ENCODE measurements around the gene ARID3B. TPM values are rescaled to one million over a fixed set of nuclear protein-coding genes. Genes with fewer than 3 reads are reported as not detected.
A peak's percentile ranks its signal among the peaks of the same experiment; 100 is the strongest.

Gene ARID3B
- total and polyA plus RNA-seq, 5 donors from 2014 or later = 9.7 to 63.5 (median 11.1) TPM

DNA sequence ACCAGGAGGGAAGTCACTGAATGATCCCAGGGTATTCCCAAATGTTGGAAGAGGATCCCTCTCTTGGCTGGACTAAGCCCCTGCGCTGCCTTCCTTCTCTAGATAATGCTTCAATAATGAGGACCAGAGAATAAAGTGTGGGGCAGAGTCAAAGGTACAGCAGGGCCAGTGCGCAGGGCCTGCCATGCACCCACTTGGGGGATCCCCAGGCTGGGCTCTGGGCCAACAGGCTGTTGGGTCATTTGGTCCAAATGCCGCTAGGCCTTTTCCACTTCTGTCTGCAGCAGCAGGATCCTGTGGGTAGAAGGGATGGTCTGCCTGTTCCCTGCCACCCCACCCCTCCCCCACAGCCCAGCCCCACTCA lies 68.9 kb downstream of the ARID3B start:
- Histone ChIP-seq H3K4me1 (ENCODE audit: control insufficient read depth, insufficient read depth, low read length, poor library complexity, severe bottlenecking) (peaks cover 1% of the 10 kb centered on the region), H3K27me3 (ENCODE audit: control insufficient read depth, insufficient read depth, low read length) (no peaks in the 10 kb centered on the region), H3K36me3 (ENCODE audit: control insufficient read depth, insufficient read depth, low read length) (no peaks in the 10 kb centered on the region), H3K27ac (ENCODE audit: insufficient read depth, low read length, poor library complexity, severe bottlenecking) (no peak overlapping the region), H3K4me3 (ENCODE audit: low read depth, low read length) (no peak overlapping the region), H3K9me3 (ENCODE audit: control insufficient read depth in 2 of 2, low read length in 2 of 2) (no peaks in the 10 kb centered on the region)
- no peak overlapping the region for H3K27ac Mint-ChIP-seq
- H3K4me3 Mint-ChIP-seq = no peak overlapping the region
- peaks cover 0 to 7% (median 5%) of the 10 kb centered on the region in 4 donors for H3K4me1 Mint-ChIP-seq
- no peaks in the 10 kb centered on the region for H3K36me3 Mint-ChIP-seq
- ATAC-seq (ENCODE audit: low read depth in 2 of 2) (no peak), DNase-seq (no peak)
- H3K27me3 Mint-ChIP-seq = no peaks in the 10 kb centered on the region
- H3K9me3 Mint-ChIP-seq = no peaks in the 10 kb centered on the region

DNA sequence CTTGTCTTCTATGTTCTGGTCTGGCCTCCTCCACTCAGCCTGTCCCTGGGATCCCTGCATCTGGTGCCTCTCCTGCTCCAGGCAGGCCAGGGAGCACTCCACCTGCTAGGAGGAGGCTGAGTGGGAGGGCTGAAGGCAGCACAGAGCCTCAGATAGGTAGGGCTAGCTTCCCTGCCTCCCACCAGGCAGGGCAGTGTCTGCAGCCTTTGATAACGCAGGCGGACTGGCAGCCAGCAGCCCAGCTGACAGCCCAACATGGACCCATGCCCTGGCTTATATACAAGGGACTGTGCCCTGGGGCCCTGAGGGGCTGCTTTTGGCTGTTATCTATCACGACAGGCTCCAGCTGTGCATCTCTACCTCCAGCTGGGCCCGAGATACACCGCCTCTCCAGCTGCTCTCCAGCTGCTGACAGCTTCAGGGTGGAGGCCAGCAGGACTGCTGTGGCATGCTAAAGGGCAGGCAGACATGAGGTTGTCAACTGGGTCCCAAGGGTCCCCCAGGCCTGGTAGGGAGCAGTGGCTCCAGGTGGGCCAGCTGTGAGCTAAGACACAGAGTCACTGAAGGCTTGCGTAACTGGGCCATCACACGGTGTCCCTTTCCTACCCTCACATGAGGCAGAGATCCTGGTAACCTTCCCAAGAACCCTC lies 69.4 kb downstream of the ARID3B start:
- no peak for ATAC-seq (ENCODE audit: low read depth in 2 of 2)

DNA sequence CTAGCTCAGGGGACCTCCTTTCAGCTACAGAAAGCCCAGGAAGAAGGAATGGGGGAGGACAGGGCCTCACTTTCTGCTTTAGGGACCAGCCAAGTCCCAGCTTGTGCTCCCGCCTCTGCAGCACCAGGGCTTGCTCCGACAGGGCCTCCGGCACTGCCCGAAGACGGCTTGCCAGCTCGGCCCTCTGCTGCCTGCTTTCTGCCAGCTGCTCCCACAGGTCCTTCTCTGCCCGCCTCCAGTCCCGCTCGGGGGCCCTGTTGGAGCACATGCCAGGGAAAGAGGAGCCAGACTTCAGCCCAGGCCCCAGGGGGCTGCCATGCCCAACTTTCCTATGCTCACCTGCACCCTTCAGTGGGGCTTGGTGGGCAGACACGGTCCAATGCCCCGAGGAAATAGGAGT lies 70.3 kb downstream of the ARID3B start:
- H3K27me3 Mint-ChIP-seq = no peaks in the 10 kb centered on the region
- DNase-seq (no peak), ATAC-seq (ENCODE audit: low read depth in 2 of 2) (no peak)
- Histone ChIP-seq H3K9me3 (ENCODE audit: control insufficient read depth in 2 of 2, low read length in 2 of 2) (no peaks in the 10 kb centered on the region), H3K4me3 (ENCODE audit: low read depth, low read length) (no peak overlapping the region), H3K27me3 (ENCODE audit: control insufficient read depth, insufficient read depth, low read length) (no peaks in the 10 kb centered on the region), H3K27ac (ENCODE audit: insufficient read depth, low read length, poor library complexity, severe bottlenecking) (no peak overlapping the region), H3K36me3 (ENCODE audit: control insufficient read depth, insufficient read depth, low read length) (no peaks in the 10 kb centered on the region), H3K4me1 (ENCODE audit: control insufficient read depth, insufficient read depth, low read length, poor library complexity, severe bottlenecking) (peaks cover 10% of the 10 kb centered on the region)
- no peaks in the 10 kb centered on the region for H3K9me3 Mint-ChIP-seq
- no peaks in the 10 kb centered on the region for H3K36me3 Mint-ChIP-seq
- peaks cover 0 to 7% (median 4%) of the 10 kb centered on the region in 4 donors for H3K4me1 Mint-ChIP-seq
- no peak overlapping the region for H3K27ac Mint-ChIP-seq
- H3K4me3 Mint-ChIP-seq = peak overlapping the region in 1 of 4 donors; percentile 27

More for the DNA sequence above, 69.4 kb downstream of the ARID3B start:
- Histone ChIP-seq H3K36me3 (ENCODE audit: control insufficient read depth, insufficient read depth, low read length) (no peaks in the 10 kb centered on the region), H3K4me1 (ENCODE audit: control insufficient read depth, insufficient read depth, low read length, poor library complexity, severe bottlenecking) (peaks cover 6% of the 10 kb centered on the region), H3K4me3 (ENCODE audit: low read depth, low read length) (no peak overlapping the region), H3K9me3 (ENCODE audit: control insufficient read depth in 2 of 2, low read length in 2 of 2) (no peaks in the 10 kb centered on the region), H3K27ac (ENCODE audit: insufficient read depth, low read length, poor library complexity, severe bottlenecking) (no peak overlapping the region), H3K27me3 (ENCODE audit: control insufficient read depth, insufficient read depth, low read length) (no peaks in the 10 kb centered on the region)
- H3K27me3 Mint-ChIP-seq = no peaks in the 10 kb centered on the region
- H3K4me1 Mint-ChIP-seq = peaks cover 0 to 7% (median 4%) of the 10 kb centered on the region in 4 donors
- no peaks in the 10 kb centered on the region for H3K36me3 Mint-ChIP-seq
- H3K27ac Mint-ChIP-seq = no peak overlapping the region
- DNase-seq = no peak
- no peaks in the 10 kb centered on the region for H3K9me3 Mint-ChIP-seq
- H3K4me3 Mint-ChIP-seq = no peak overlapping the region

DNA sequence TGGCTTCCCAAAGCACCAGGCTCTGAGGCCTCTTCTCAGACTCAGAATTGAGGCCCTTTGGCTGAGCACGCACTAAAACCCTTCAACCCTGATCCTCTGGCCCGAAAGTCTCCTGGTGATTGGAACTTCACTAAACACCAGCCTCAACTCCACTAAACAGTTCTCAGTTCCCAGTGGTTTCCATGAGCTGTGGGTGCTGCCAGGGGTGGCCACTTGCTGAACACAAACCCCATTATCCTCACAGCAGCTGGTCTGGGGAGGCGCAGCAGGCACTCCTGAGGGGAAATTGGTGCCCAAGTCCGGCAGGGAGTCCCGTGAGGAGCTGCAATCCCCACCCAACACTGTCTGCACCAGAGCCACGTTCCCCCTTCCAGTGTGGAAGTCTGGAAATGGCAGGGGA lies 70.8 kb downstream of the ARID3B start:
- H3K9me3 Mint-ChIP-seq = no peaks in the 10 kb centered on the region
- Histone ChIP-seq H3K4me1 (ENCODE audit: control insufficient read depth, insufficient read depth, low read length, poor library complexity, severe bottlenecking) (peaks cover 15% of the 10 kb centered on the region), H3K27ac (ENCODE audit: insufficient read depth, low read length, poor library complexity, severe bottlenecking) (no peak overlapping the region), H3K36me3 (ENCODE audit: control insufficient read depth, insufficient read depth, low read length) (no peaks in the 10 kb centered on the region), H3K4me3 (ENCODE audit: low read depth, low read length) (no peak overlapping the region), H3K9me3 (ENCODE audit: control insufficient read depth in 2 of 2, low read length in 2 of 2) (no peaks in the 10 kb centered on the region), H3K27me3 (ENCODE audit: control insufficient read depth, insufficient read depth, low read length) (no peaks in the 10 kb centered on the region)
- no peak for DNase-seq
- no peak for ATAC-seq (ENCODE audit: low read depth in 2 of 2)
- peaks cover 0 to 12% (median 9%) of the 10 kb centered on the region in 4 donors for H3K4me1 Mint-ChIP-seq
- no peak overlapping the region for H3K4me3 Mint-ChIP-seq
- no peak overlapping the region for H3K27ac Mint-ChIP-seq
- no peaks in the 10 kb centered on the region for H3K36me3 Mint-ChIP-seq
- no peaks in the 10 kb centered on the region for H3K27me3 Mint-ChIP-seq

DNA sequence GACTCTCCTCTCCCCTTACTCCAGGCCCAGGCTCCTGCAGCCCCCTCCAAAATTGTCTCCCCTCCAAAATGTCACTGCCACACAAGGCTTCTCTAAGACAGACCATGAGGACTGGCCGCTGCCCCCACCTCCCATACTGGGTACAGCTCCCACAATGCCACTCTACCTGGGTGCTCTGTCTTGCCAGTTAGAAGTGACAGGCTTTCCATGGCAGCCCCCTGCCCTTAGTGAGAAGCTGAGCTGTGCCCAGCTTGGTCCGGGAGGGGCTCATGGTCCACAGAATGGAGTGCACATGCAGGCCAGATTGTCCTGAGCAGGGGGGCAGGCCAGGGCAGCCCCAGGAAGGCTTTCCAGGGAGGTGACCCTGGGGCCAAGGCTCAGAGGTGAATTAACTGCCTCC lies 71.7 kb downstream of the ARID3B start:
- peaks cover 24% of the 10 kb centered on the region for H3K4me1 ChIP-seq (ENCODE audit: control insufficient read depth, insufficient read depth, low read length, poor library complexity, severe bottlenecking)

DNA sequence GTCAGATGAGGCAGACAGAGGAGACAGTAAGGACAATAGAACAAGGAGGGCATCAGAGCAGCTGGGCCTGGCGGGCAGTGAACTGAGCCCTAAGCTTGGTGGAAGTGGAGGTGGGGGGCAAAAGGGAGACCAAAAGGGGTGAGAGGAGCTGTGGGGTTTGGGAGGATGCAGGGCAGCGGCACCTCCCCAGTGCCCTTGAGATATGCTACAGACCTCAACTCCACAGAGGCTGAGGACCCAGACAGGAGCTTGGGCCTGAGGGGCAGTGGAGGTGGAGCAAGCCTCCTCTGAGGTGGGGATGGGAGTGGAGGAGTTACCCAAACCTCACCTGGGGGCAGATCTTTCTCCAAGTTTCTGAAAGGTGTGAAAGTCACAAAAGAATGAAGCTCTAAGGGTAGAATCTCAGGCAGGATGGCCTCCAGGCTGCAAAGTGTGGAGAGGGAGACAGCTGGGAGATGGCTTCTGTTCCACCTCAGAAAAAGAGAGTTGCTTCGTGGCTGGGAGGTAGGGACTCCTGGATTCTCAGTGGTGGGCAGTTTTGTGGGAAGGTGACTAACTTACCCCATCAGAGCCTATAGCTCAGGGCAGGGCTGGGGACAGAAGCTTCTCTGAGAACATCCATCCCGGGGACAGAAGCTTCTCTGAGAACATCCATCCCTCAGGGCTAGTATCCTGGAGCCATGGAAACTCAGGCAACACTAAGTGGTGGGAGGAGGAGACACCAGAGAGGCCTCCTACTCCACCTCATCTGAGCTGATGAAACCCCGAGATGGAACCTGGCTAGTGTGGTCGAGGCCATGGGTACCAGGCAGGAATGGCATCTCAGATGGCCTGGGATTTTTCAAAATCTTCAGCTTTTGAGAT lies 72.3 kb downstream of the ARID3B start:
- Histone ChIP-seq H3K9me3 (ENCODE audit: control insufficient read depth in 2 of 2, low read length in 2 of 2) (no peaks in the 10 kb centered on the region), H3K4me1 (ENCODE audit: control insufficient read depth, insufficient read depth, low read length, poor library complexity, severe bottlenecking) (peaks cover 30% of the 10 kb centered on the region), H3K36me3 (ENCODE audit: control insufficient read depth, insufficient read depth, low read length) (no peaks in the 10 kb centered on the region), H3K4me3 (ENCODE audit: low read depth, low read length) (no peak overlapping the region), H3K27me3 (ENCODE audit: control insufficient read depth, insufficient read depth, low read length) (no peaks in the 10 kb centered on the region), H3K27ac (ENCODE audit: insufficient read depth, low read length, poor library complexity, severe bottlenecking) (peak overlapping the region; percentile 14)
- no peak for DNase-seq
- no peak for ATAC-seq (ENCODE audit: low read depth in 2 of 2)
- Mint-ChIP-seq H3K9me3 (no peaks in the 10 kb centered on the region), H3K27me3 (no peaks in the 10 kb centered on the region), H3K4me3 (peak overlapping the region; percentile 77 to 99 (median 78)), H3K27ac (peak overlapping the region; percentile 88 to 96 (median 90)), H3K4me1 (peaks cover 0 to 27% (median 22%) of the 10 kb centered on the region in 4 donors), H3K36me3 (peaks cover 6% of the 10 kb centered on the region)

More for the DNA sequence above, 71.7 kb downstream of the ARID3B start:
- ATAC-seq (ENCODE audit: low read depth in 2 of 2) (no peak), DNase-seq (no peak)
- Histone ChIP-seq H3K36me3 (ENCODE audit: control insufficient read depth, insufficient read depth, low read length) (no peaks in the 10 kb centered on the region), H3K9me3 (ENCODE audit: control insufficient read depth in 2 of 2, low read length in 2 of 2) (no peaks in the 10 kb centered on the region), H3K4me3 (ENCODE audit: low read depth, low read length) (no peak overlapping the region), H3K27me3 (ENCODE audit: control insufficient read depth, insufficient read depth, low read length) (no peaks in the 10 kb centered on the region), H3K27ac (ENCODE audit: insufficient read depth, low read length, poor library complexity, severe bottlenecking) (no peak overlapping the region)
- Mint-ChIP-seq H3K27ac (peak overlapping the region; percentile 88 to 96 (median 90)), H3K4me3 (peak overlapping the region; percentile 48 to 99 (median 77)), H3K4me1 (peaks cover 0 to 21% (median 17%) of the 10 kb centered on the region in 4 donors), H3K9me3 (no peaks in the 10 kb centered on the region), H3K27me3 (no peaks in the 10 kb centered on the region), H3K36me3 (peaks cover 1% of the 10 kb centered on the region)

DNA sequence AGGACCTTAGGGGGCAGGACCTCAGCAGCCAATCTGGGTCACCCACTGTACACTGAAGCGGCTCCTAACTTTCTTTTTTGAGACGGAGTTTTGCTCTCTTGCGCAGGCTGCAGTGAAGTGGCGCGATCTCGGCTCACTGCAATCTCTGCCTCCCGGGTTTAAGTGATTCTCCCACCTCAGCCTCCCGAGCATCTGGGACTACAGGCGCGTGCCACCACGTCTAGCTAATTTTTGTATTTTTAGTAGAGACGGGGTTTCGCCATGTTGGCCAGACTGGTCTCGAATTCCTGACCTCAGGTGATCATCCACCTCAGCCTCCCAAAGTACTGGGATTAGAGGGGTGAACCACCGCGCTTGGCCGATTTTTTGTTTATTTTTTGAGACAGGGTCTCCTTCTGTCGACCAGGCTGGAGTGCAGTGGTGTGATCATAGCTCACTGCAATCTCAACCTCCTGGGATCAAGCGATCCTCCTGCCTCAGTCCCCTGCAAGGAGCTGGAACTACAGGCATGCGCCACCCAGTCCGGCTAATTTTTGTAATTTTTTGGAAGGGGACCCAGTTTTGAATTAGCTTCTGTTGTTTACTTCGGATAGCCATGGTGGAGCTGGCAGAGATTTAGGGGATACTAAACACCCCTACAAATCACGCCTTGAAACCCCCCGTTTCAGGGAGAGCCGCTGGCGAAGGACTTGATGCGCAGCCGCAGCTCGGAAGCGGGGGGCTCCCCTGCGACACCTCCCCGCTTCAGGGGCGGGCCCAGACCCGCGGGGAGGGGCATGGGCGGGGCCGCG lies 73.1 kb downstream of the ARID3B start:
- Mint-ChIP-seq H3K9me3 (no peaks in the 10 kb centered on the region), H3K4me3 (peak overlapping the region; percentile 38 to 99 (median 78))
- no peak for ATAC-seq (ENCODE audit: low read depth in 2 of 2)

More for the DNA sequence above, 73.1 kb downstream of the ARID3B start:
- no peaks in the 10 kb centered on the region for H3K27me3 Mint-ChIP-seq
- Histone ChIP-seq H3K4me3 (ENCODE audit: low read depth, low read length) (peak overlapping the region; percentile 73), H3K36me3 (ENCODE audit: control insufficient read depth, insufficient read depth, low read length) (peaks cover 7% of the 10 kb centered on the region), H3K4me1 (ENCODE audit: control insufficient read depth, insufficient read depth, low read length, poor library complexity, severe bottlenecking) (peaks cover 38% of the 10 kb centered on the region), H3K9me3 (ENCODE audit: control insufficient read depth in 2 of 2, low read length in 2 of 2) (no peaks in the 10 kb centered on the region), H3K27me3 (ENCODE audit: control insufficient read depth, insufficient read depth, low read length) (no peaks in the 10 kb centered on the region), H3K27ac (ENCODE audit: insufficient read depth, low read length, poor library complexity, severe bottlenecking) (peak overlapping the region; percentile 97)
- H3K4me1 Mint-ChIP-seq = peaks cover 0 to 35% (median 24%) of the 10 kb centered on the region in 4 donors
- DNase-seq = no peak
- H3K27ac Mint-ChIP-seq = peak overlapping the region in 2 of 3 donors; percentile 43 to 96
- H3K36me3 Mint-ChIP-seq = peaks cover 6% of the 10 kb centered on the region

Data from CD4-positive, CD25-positive, alpha-beta regulatory T cell (primary cell).